Raji (cell line): ENCODE data around the gene CCDC57.

Experiments used
- POLR2A ChIP-seq: IDR thresholded peaks from 2 replicates; pipeline ENCODE4 v1.6.1; 2011; ENCODE audit warnings: low read depth, low read length, control low read depth; ENCODE audit not compliant: insufficient read depth

Gene CCDC57

DNA sequence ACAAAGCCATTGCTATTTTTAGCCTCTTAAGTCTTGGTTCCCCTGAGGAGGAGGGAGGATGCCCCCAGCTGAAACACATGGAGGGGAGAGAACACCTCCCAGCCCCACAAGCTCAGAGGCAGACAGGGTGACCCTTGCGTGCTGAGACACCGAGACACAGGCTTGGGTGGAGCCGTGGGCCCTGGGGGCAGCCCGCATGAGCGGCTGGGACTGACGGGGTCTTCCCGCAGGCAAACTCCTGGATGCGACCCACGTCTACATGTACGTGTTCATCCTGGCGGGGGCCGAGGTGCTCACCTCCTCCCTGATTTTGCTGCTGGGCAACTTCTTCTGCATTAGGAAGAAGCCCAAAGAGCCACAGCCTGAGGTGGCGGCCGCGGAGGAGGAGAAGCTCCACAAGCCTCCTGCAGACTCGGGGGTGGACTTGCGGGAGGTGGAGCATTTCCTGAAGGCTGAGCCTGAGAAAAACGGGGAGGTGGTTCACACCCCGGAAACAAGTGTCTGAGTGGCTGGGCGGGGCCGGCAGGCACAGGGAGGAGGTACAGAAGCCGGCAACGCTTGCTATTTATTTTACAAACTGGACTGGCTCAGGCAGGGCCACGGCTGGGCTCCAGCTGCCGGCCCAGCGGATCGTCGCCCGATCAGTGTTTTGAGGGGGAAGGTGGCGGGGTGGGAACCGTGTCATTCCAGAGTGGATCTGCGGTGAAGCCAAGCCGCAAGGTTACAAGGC, 26.0 kb upstream of the CCDC57 start:
- TF ChIP-seq POLR2A, result no peak

DNA sequence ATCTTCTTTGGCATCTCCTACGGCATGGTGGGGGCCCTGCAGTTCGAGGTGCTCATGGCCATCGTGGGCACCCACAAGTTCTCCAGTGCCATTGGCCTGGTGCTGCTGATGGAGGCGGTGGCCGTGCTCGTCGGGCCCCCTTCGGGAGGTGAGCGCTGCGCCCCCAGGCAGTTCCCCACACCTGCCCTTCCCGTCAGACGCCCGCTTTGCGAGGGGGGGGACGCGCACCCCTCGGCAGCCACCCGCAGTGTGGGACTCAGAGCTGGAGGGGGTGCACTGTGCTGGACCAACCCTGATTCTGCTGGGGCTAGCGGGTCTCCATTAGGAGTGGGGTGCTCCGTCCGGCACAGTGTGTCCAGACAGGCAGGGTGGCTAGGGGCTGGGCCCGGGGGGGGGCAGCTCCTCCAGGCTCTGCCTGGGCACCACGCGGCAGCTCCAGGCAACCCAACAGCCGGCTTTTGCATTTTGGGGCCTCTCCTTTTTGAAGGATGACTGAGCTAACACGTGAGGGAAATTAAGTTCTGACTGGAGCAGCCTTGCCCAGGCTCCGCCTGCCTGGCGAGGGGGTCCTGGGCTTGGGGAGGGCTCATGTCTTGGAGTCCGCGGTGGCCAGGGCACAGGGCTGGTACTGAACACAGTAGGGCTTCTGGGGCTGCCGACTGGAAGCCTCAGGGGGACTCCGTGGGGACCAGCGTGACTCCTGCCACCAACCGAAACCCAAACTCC, 25.3 kb upstream of the CCDC57 start:
- TF ChIP-seq POLR2A, result no peak

DNA sequence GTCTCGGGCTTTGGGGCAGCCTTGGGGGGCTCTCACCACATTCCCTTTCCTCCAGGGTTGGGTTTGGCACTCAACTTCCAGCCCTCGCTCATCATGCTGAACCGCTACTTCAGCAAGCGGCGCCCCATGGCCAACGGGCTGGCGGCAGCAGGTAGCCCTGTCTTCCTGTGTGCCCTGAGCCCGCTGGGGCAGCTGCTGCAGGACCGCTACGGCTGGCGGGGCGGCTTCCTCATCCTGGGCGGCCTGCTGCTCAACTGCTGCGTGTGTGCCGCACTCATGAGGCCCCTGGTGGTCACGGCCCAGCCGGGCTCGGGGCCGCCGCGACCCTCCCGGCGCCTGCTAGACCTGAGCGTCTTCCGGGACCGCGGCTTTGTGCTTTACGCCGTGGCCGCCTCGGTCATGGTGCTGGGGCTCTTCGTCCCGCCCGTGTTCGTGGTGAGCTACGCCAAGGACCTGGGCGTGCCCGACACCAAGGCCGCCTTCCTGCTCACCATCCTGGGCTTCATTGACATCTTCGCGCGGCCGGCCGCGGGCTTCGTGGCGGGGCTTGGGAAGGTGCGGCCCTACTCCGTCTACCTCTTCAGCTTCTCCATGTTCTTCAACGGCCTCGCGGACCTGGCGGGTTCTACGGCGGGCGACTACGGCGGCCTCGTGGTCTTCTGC, 24.6 kb upstream of the CCDC57 start:
- TF ChIP-seq POLR2A, result no peak

DNA sequence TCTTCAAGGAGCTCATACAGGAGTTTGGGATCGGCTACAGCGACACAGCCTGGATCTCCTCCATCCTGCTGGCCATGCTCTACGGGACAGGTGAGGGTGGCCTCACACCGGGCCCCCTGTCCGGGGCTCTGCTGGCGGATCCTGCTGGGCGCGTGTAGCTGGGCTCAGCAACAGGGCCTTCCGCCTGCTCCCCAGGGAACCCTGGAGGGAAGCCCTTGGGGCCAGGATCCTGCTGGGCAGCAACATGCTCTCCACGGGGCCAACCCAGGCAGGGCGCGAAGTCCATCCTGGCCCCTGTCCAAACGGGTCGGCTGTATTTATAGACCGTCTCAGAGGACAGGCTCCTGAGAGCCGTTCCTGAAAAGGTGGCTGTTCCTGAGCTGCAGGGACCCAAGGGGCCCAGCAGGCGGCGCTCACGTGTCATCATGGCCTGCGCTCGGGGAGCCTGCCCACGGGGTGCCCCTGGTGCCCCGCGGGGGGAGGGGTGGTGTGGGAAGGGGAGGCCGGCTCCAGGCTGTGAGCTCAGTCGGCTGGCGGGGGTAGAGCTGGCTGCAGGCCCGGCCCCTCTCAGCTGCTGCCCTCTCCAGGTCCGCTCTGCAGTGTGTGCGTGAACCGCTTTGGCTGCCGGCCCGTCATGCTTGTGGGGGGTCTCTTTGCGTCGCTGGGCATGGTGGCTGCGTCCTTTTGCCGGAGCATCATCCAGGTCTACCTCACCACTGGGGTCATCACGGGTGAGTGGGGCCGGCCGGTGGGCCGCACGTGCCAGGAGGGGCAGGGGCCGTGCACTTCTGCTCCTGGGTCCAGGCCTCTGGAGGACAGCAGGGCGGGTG, 23.7 kb upstream of the CCDC57 start:
- no peak for TF ChIP-seq POLR2A

DNA sequence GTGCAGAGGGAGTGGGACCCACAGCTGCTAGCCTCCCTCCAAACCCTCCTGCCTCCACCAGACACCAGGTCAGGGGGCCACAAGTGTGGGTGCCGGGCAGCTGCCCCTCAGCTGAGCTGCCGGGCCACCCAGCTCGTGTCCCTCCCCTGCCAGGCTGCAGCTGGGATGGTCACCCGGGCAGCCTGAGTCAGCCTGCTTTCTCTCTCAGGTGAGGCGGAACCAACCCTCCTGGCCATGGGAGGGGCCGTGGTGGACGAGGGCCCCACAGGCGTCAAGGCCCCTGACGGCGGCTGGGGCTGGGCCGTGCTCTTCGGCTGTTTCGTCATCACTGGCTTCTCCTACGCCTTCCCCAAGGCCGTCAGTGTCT, 23.1 kb upstream of the CCDC57 start:
- no peak for TF ChIP-seq POLR2A

- TF ChIP-seq POLR2A, result no peak
These were observed 22.6 kb upstream of the CCDC57 start for GRCh38 chr17:82235056-82235774.

- no peak for TF ChIP-seq POLR2A
These were observed 21.8 kb upstream of the CCDC57 start for GRCh38 chr17:82234211-82235055.

- no peak for TF ChIP-seq POLR2A
These were observed 20.5 kb upstream of the CCDC57 start for GRCh38 chr17:82232876-82233785.

- TF ChIP-seq POLR2A, result no peak
These were observed 19.7 kb upstream of the CCDC57 start for GRCh38 chr17:82232322-82232820.

GRCh38 chr17:82231562-82232321, 19.1 kb upstream of the CCDC57 start:
- no peak for TF ChIP-seq POLR2A

DNA sequence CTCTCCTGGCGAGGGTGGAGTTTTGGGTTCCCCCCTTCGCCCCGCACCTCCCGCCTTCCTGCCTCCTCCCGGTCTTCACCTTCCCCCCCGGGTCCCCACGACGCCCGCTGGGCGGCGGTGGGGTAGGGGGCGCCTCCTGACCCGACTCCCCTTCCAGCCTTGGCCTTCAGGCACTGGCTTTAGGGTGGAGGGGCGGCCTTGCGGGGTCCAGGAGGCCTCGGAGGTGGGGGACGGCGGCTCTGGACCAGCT, 18.6 kb upstream of the CCDC57 start:
- TF ChIP-seq POLR2A, result no peak
